NK-92 treated with Interleukin-12 subunit alpha and Interleukin-12 subunit beta, amount 100 ng/mL, for 24 hours (cell line): ENCODE results near the gene GPR157.
"Not testable (repeated sequence)": the region's sequence is repeated elsewhere in the genome, so short reads cannot be mapped to it uniquely, and the experiment has no call there.

Experiments
- DNase-seq: peaks from one replicate; lab custom pipeline; 2025; lab: John Stamatoyannopoulos, UW

Gene GPR157

GRCh38 chr1:9128520-9129265 lies at the start of gene GPR157:
Gene GPR157 (minus strand): TSS chr1:9129102. CDS start chr1:9129027, 75 bp downstream.
- DNase-seq: peak; percentile 23

- DNase-seq: no peak
Measured at GRCh38 chr1:9174762-9175161, 45.9 kb upstream of the GPR157 start.

GRCh38 chr1:9174243-9174642 lies 45.3 kb upstream of the GPR157 start:
- no peak for DNase-seq

GRCh38 chr1:9169601-9170137 lies 40.8 kb upstream of the GPR157 start:
- DNase-seq: no peak

GRCh38 chr1:9167638-9168037 lies 38.7 kb upstream of the GPR157 start:
- DNase-seq: no peak

- DNase-seq: no peak
Measured at GRCh38 chr1:9166289-9167235, 37.7 kb upstream of the GPR157 start.

GRCh38 chr1:9165396-9165795 lies 36.5 kb upstream of the GPR157 start:
- DNase-seq: no peak

- no peak for DNase-seq
Measured at GRCh38 chr1:9164919-9165318, 36.0 kb upstream of the GPR157 start.

- DNase-seq: no peak
Measured at GRCh38 chr1:9164532-9164900, 35.6 kb upstream of the GPR157 start.

GRCh38 chr1:9161963-9162362 lies 33.1 kb upstream of the GPR157 start:
- DNase-seq: no peak

GRCh38 chr1:9161342-9161741 lies 32.4 kb upstream of the GPR157 start:
- DNase-seq: no peak

- DNase-seq: no peak
Measured at GRCh38 chr1:9160079-9160717, 31.3 kb upstream of the GPR157 start.

- no peak for DNase-seq
Measured at GRCh38 chr1:9155879-9156278, 27.0 kb upstream of the GPR157 start.

GRCh38 chr1:9155405-9155804 lies 26.5 kb upstream of the GPR157 start:
- not testable (repeated sequence) for DNase-seq

GRCh38 chr1:9153152-9153551 lies 24.2 kb upstream of the GPR157 start:
- no peak for DNase-seq

- DNase-seq: no peak
Measured at GRCh38 chr1:9152535-9152934, 23.6 kb upstream of the GPR157 start.

GRCh38 chr1:9151328-9151860 lies 22.5 kb upstream of the GPR157 start:
- no peak for DNase-seq

GRCh38 chr1:9150582-9151327 lies 21.9 kb upstream of the GPR157 start:
- DNase-seq: no peak

- DNase-seq: no peak
Measured at GRCh38 chr1:9149837-9150581, 21.1 kb upstream of the GPR157 start.

- no peak for DNase-seq
Measured at GRCh38 chr1:9149151-9149550, 20.2 kb upstream of the GPR157 start.

- no peak for DNase-seq
Measured at GRCh38 chr1:9146156-9146555, 17.3 kb upstream of the GPR157 start.
